ENCODE results near the gene DGKG. TPM values are rescaled to one million over a fixed set of nuclear protein-coding genes. Genes with fewer than 3 reads are reported as not detected.
A peak's percentile ranks its signal among the peaks of the same experiment; 100 is the strongest.

The DGKG gene
- total and polyA plus RNA-seq, 7 donors: 0.60 to 30.7 (median 6.1) TPM

DNA sequence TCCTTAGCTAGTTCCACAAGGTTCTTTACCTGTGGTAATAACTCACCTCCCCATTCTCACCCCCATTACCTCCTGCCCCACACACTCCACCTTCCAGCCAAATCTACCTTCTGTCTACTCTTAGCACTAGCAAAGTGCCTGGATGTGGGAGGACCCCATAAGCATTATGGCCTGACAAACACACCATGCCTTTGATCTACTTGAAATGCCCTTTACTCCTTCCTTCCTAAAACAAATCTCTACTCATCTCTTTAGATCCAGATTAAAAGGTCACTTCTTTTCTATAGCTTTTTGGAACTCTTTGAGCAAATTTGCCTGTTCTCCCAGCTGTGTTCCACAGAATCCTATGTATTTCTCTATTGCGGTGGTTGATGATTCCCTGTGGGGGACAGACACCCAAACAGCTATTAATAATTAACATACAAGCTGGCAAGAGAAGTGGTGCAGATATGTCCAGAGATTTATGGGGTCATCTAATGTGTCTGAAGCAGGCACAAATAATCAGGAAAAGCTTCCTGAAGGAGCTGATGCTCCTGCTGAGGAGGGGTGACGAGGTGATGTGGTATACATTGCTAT lies 34.0 kb downstream of the DGKG start:
- Histone ChIP-seq H3K4me1 (peaks cover 0 to 8% (median under 1%) of the 10 kb centered on the region in 4 donors), H3K27ac (no peak overlapping the region), H3K9me3 (no peaks in the 10 kb centered on the region), H3K4me3 (no peak overlapping the region), H3K27me3 (no peaks in the 10 kb centered on the region), H3K36me3 (no peaks in the 10 kb centered on the region)
- intact Hi-C loops (cut with DNase I): no loop called here
- no peak for TF ChIP-seq EP300 (IDR thresholded peaks at IDR 0.05)
- no peak for TF ChIP-seq POLR2A (IDR thresholded peaks at IDR 0.05)
- TF ChIP-seq POLR2AphosphoS5 (IDR thresholded peaks at IDR 0.05): no peak
- TF ChIP-seq, protein P1, sequence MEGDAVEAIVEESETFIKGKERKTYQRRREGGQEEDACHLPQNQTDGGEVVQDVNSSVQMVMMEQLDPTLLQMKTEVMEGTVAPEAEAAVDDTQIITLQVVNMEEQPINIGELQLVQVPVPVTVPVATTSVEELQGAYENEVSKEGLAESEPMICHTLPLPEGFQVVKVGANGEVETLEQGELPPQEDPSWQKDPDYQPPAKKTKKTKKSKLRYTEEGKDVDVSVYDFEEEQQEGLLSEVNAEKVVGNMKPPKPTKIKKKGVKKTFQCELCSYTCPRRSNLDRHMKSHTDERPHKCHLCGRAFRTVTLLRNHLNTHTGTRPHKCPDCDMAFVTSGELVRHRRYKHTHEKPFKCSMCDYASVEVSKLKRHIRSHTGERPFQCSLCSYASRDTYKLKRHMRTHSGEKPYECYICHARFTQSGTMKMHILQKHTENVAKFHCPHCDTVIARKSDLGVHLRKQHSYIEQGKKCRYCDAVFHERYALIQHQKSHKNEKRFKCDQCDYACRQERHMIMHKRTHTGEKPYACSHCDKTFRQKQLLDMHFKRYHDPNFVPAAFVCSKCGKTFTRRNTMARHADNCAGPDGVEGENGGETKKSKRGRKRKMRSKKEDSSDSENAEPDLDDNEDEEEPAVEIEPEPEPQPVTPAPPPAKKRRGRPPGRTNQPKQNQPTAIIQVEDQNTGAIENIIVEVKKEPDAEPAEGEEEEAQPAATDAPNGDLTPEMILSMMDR (IDR thresholded peaks at IDR 0.05): no peak
- 54 to 79% methylated on average over 2 of the region's 2 CpGs for WGBS, 2 donors
- no peak for DNase-seq

DNA sequence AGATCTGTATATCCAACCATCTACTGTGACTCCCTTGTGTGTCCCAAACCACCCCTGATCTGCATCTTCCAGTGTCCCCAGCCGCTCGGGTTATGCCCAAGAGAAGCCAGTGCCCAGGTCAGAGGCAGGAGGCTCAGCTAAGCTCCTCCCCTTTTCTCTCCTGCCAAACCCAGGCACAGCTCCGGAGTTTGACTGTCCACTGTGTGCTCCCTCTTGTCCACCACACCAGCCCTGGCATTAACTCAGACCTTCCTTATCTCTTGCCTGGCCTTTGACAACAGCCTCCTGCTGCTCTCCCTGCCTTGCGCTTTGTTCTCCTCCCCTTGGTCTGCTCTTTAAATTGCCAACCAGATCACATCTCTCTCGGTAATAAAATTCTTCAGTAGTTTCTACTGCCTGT lies 39.3 kb downstream of the DGKG start:
- Histone ChIP-seq H3K4me3 (no peak overlapping the region), H3K27ac (no peak overlapping the region), H3K36me3 (peaks cover 0 to 19% (median 1%) of the 10 kb centered on the region in 4 donors), H3K9me3 (no peaks in the 10 kb centered on the region), H3K27me3 (no peaks in the 10 kb centered on the region), H3K4me1 (no peaks in the 10 kb centered on the region)
- 69 to 80% methylated on average over 5 of the region's 5 CpGs for WGBS, 2 donors
- intact Hi-C loops (cut with DNase I): no loop called here
- no peak for DNase-seq
- TF ChIP-seq POLR2AphosphoS5 (IDR thresholded peaks at IDR 0.05) (no peak), EP300 (IDR thresholded peaks at IDR 0.05) (no peak), POLR2A (IDR thresholded peaks at IDR 0.05) (no peak)
- TF ChIP-seq, protein P1 (IDR thresholded peaks at IDR 0.05): no peak

DNA sequence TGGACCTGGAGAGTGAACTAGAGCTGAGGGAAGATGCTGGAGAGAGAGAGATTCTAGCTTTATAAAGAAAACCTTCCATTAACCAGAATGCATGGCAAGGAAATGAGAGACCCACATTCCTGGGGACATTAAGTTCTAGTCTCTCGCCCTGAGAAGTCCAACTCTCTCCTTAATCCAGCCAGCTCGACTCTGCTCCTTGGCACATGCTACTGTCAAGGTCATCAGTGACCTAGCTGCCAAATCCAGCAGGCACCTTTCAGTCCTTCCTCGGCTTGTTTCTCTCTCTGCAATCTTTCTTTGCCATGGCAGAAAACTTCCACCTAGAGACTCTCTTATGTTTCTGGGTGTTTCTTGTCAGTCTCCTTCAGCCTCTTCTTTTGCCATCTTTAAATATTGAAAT lies 40.3 kb downstream of the DGKG start:
- H3K27ac ChIP-seq: no peak overlapping the region
- WGBS, 2 donors: 86 to 90% methylated on average over 3 of the region's 3 CpGs
- intact Hi-C loops (cut with DNase I): no loop called here
- peaks cover 0 to 19% (median 1%) of the 10 kb centered on the region in 4 donors for H3K36me3 ChIP-seq
- H3K4me3 ChIP-seq: no peak overlapping the region
- no peaks in the 10 kb centered on the region for H3K27me3 ChIP-seq
- DNase-seq: no peak
- H3K4me1 ChIP-seq: no peaks in the 10 kb centered on the region
- no peaks in the 10 kb centered on the region for H3K9me3 ChIP-seq
- TF ChIP-seq, protein P1 (IDR thresholded peaks at IDR 0.05): no peak

DNA sequence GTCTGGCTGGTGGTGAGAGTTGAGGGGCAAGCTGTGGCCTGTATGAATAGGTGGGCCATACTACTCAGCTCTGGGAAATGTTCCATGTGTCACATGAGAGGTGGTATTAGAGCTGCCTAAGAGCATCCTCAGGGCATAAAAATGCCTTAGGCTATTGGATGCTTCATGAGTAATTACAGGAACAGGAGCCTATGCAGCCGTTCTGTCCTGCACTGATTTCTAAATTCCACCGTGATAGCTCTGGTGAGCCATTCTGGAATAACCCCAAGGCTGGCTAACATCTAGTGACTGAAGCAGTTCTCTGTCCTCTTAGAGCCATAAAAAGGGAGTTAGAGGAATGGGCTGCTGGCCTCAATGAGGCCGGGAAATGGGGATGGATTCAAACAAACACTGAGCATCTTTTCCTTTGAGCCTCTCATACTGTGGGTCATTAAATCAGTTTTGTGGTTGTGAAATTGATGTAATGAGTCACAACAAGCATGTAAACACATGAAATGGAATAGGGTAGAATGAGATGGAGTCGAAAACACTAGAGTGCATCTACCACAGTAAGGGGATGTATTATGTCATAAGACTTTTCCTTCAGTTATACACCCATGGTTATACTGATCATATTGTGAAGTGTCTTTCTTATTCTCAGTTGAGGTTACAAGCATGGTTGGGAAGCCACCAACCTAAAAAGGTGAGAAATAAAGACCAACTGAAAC lies 41.0 kb downstream of the DGKG start:
- no peaks in the 10 kb centered on the region for H3K27me3 ChIP-seq
- H3K27ac ChIP-seq: peak overlapping the region in 1 of 4 donors; percentile 6
- H3K9me3 ChIP-seq: no peaks in the 10 kb centered on the region
- 66 to 69% methylated on average over 4 of the region's 4 CpGs for WGBS, 2 donors
- no peak overlapping the region for H3K4me3 ChIP-seq
- TF ChIP-seq POLR2A (IDR thresholded peaks at IDR 0.05): no peak
- no peak for TF ChIP-seq EP300 (IDR thresholded peaks at IDR 0.05)
- no peak for TF ChIP-seq POLR2AphosphoS5 (IDR thresholded peaks at IDR 0.05)
- TF ChIP-seq, protein P1 (IDR thresholded peaks at IDR 0.05): no peak
- H3K4me1 ChIP-seq: no peaks in the 10 kb centered on the region
- peaks cover 0 to 19% (median 1%) of the 10 kb centered on the region in 4 donors for H3K36me3 ChIP-seq
- intact Hi-C loops (cut with DNase I): no loop called here
- no peak for DNase-seq
